ENCODE measurements around the gene BANP. TPM values are rescaled to one million over a fixed set of nuclear protein-coding genes. Genes with fewer than 3 reads are reported as not detected.
"Not testable (repeated sequence)": the region's sequence is repeated elsewhere in the genome, so short reads cannot be mapped to it uniquely, and the experiment has no call there.

BANP gene
- total RNA-seq, 3 donors from 2014 or later (not counting 1 experiment from before 2014, with no cell fraction given): 88.8 to 117 (median 117) TPM

- no peak overlapping the region for H3K4me3 Mint-ChIP-seq
- H3K27ac Mint-ChIP-seq: peak overlapping the region in 1 of 2 donors; percentile 62
- no peaks in the 10 kb centered on the region for H3K9me3 Mint-ChIP-seq
- peaks cover 0 to 12% of the 10 kb centered on the region in 2 donors for H3K4me1 Mint-ChIP-seq
- no peak for TF ChIP-seq CTCF (IDR thresholded peaks at IDR 0.05)
- H3K4me1 ChIP-seq (ENCODE audit: control insufficient read depth, insufficient read depth, low read length): peaks cover 3% of the 10 kb centered on the region
- H3K27ac ChIP-seq (ENCODE audit: low read length): no peak overlapping the region
- H3K36me3 Mint-ChIP-seq: no peaks in the 10 kb centered on the region
- DNase-seq (no peak), ATAC-seq (no peak)
- H3K4me3 ChIP-seq (ENCODE audit: low read length): no peak overlapping the region
- H3K27me3 ChIP-seq (ENCODE audit: control insufficient read depth, insufficient read depth, low read length): no peaks in the 10 kb centered on the region
- peaks cover 11% of the 10 kb centered on the region for H3K36me3 ChIP-seq (ENCODE audit: control insufficient read depth, insufficient read depth, low read length)
- intact Hi-C loops (cut with micrococcal nuclease): no loop called here
- no peaks in the 10 kb centered on the region for H3K27me3 Mint-ChIP-seq (ENCODE audit: low read depth in 2 of 2)
- no peaks in the 10 kb centered on the region for H3K9me3 ChIP-seq (ENCODE audit: control insufficient read depth, insufficient read depth, low read length)
- WGBS (ENCODE audit: insufficient coverage): 97% methylated on average over 51 of the region's 51 CpGs
Observed at GRCh38 chr16:88026964-88027938, 76.0 kb downstream of the BANP start.

- H3K27me3 ChIP-seq (ENCODE audit: control insufficient read depth, insufficient read depth, low read length); intact Hi-C loops (cut with micrococcal nuclease); H3K4me1 Mint-ChIP-seq; H3K4me3 Mint-ChIP-seq; H3K4me1 ChIP-seq (ENCODE audit: control insufficient read depth, insufficient read depth, low read length); H3K27ac Mint-ChIP-seq; DNase-seq; H3K4me3 ChIP-seq (ENCODE audit: low read length); H3K27me3 Mint-ChIP-seq (ENCODE audit: low read depth in 2 of 2); ATAC-seq; H3K36me3 ChIP-seq (ENCODE audit: control insufficient read depth, insufficient read depth, low read length); H3K9me3 ChIP-seq (ENCODE audit: control insufficient read depth, insufficient read depth, low read length); H3K36me3 Mint-ChIP-seq; H3K27ac ChIP-seq (ENCODE audit: low read length); H3K9me3 Mint-ChIP-seq: not testable (repeated sequence)
- 86% methylated on average over 12 of the region's 13 CpGs for WGBS (ENCODE audit: insufficient coverage)
Observed at GRCh38 chr16:88028177-88028930, 77.1 kb downstream of the BANP start.

- ATAC-seq (no peak), DNase-seq (no peak)
- no peaks in the 10 kb centered on the region for H3K27me3 Mint-ChIP-seq (ENCODE audit: low read depth in 2 of 2)
- H3K27ac ChIP-seq (ENCODE audit: low read length): no peak overlapping the region
- H3K4me1 Mint-ChIP-seq: peaks cover 0 to 7% of the 10 kb centered on the region in 2 donors
- no peak overlapping the region for H3K4me3 ChIP-seq (ENCODE audit: low read length)
- no peaks in the 10 kb centered on the region for H3K36me3 Mint-ChIP-seq
- H3K4me3 Mint-ChIP-seq: no peak overlapping the region
- no peaks in the 10 kb centered on the region for H3K9me3 ChIP-seq (ENCODE audit: control insufficient read depth, insufficient read depth, low read length)
- no peak overlapping the region for H3K27ac Mint-ChIP-seq
- WGBS (ENCODE audit: insufficient coverage): 97% methylated on average over 8 of the region's 8 CpGs
- no peaks in the 10 kb centered on the region for H3K27me3 ChIP-seq (ENCODE audit: control insufficient read depth, insufficient read depth, low read length)
- TF ChIP-seq CTCF (IDR thresholded peaks at IDR 0.05): no peak
- H3K9me3 Mint-ChIP-seq: no peaks in the 10 kb centered on the region
- H3K36me3 ChIP-seq (ENCODE audit: control insufficient read depth, insufficient read depth, low read length): peaks cover 11% of the 10 kb centered on the region
- intact Hi-C loops (cut with micrococcal nuclease): no loop called here
- no peaks in the 10 kb centered on the region for H3K4me1 ChIP-seq (ENCODE audit: control insufficient read depth, insufficient read depth, low read length)
Observed at GRCh38 chr16:88030498-88030897, 79.3 kb downstream of the BANP start.

- H3K27me3 Mint-ChIP-seq (ENCODE audit: low read depth in 2 of 2); H3K36me3 Mint-ChIP-seq; DNase-seq; H3K9me3 ChIP-seq (ENCODE audit: control insufficient read depth, insufficient read depth, low read length); H3K27ac ChIP-seq (ENCODE audit: low read length); ATAC-seq; H3K27ac Mint-ChIP-seq; intact Hi-C loops (cut with micrococcal nuclease); H3K4me3 ChIP-seq (ENCODE audit: low read length); H3K4me3 Mint-ChIP-seq; H3K9me3 Mint-ChIP-seq; H3K4me1 Mint-ChIP-seq; H3K27me3 ChIP-seq (ENCODE audit: control insufficient read depth, insufficient read depth, low read length); H3K4me1 ChIP-seq (ENCODE audit: control insufficient read depth, insufficient read depth, low read length): not testable (repeated sequence)
- 100% methylated on average over 7 of the region's 9 CpGs for WGBS (ENCODE audit: insufficient coverage)
- peaks cover 16% of the 10 kb centered on the region for H3K36me3 ChIP-seq (ENCODE audit: control insufficient read depth, insufficient read depth, low read length)
Observed at GRCh38 chr16:88030961-88031360, 79.7 kb downstream of the BANP start.

- intact Hi-C loops (cut with micrococcal nuclease); ATAC-seq: not testable (repeated sequence)
- H3K36me3 ChIP-seq (ENCODE audit: control insufficient read depth, insufficient read depth, low read length): peaks cover 17% of the 10 kb centered on the region
Observed at GRCh38 chr16:88033003-88033740, 81.9 kb downstream of the BANP start.

More at GRCh38 chr16:88033003-88033740, 81.9 kb downstream of the BANP start:
- H3K4me3 Mint-ChIP-seq; H3K9me3 ChIP-seq (ENCODE audit: control insufficient read depth, insufficient read depth, low read length); H3K27ac Mint-ChIP-seq; H3K27me3 ChIP-seq (ENCODE audit: control insufficient read depth, insufficient read depth, low read length); H3K4me3 ChIP-seq (ENCODE audit: low read length); H3K27ac ChIP-seq (ENCODE audit: low read length); DNase-seq; H3K36me3 Mint-ChIP-seq; H3K4me1 ChIP-seq (ENCODE audit: control insufficient read depth, insufficient read depth, low read length); H3K27me3 Mint-ChIP-seq (ENCODE audit: low read depth in 2 of 2); H3K9me3 Mint-ChIP-seq; H3K4me1 Mint-ChIP-seq: not testable (repeated sequence)
- 95% methylated on average over 27 of the region's 30 CpGs for WGBS (ENCODE audit: insufficient coverage)
